Nucleus accumbens (tissue), 56 donors: ENCODE results near the gene NFE2L3.
"Not testable (repeated sequence)": the region's sequence is repeated elsewhere in the genome, so short reads cannot be mapped to it uniquely, and the experiment has no call there.

Experiments
- DNase-seq, 56 donors: peaks; one replicate each; lab custom pipeline; 2025; lab: John Stamatoyannopoulos, UW

Gene NFE2L3

GRCh38 chr7:26144184-26145080 is 7.6 kb upstream of the NFE2L3 start:
- DNase-seq = no peak

- DNase-seq = no peak
Observed at GRCh38 chr7:26145238-26145637, 6.8 kb upstream of the NFE2L3 start.

- no peak for DNase-seq
Observed at GRCh38 chr7:26147030-26147429, 5.0 kb upstream of the NFE2L3 start.

GRCh38 chr7:26147646-26148306 is 4.2 kb upstream of the NFE2L3 start:
- DNase-seq = not testable (repeated sequence)

GRCh38 chr7:26148307-26148700 is 3.7 kb upstream of the NFE2L3 start:
- DNase-seq = not testable (repeated sequence)

- DNase-seq = no peak
Observed at GRCh38 chr7:26149391-26149977, 2.5 kb upstream of the NFE2L3 start.

GRCh38 chr7:26151096-26151495 is 902 bp upstream of the NFE2L3 start:
- DNase-seq = no peak

GRCh38 chr7:26151650-26151952 is 397 bp upstream of the NFE2L3 start:
- DNase-seq = no peak

- not testable (repeated sequence) for DNase-seq
Observed at GRCh38 chr7:26152782-26153240, 813 bp downstream of the NFE2L3 start.

- no peak for DNase-seq
Observed at GRCh38 chr7:26153241-26153822, 1.3 kb downstream of the NFE2L3 start.

- DNase-seq = no peak
Observed at GRCh38 chr7:26153823-26154783, 2.1 kb downstream of the NFE2L3 start.

- no peak for DNase-seq
Observed at GRCh38 chr7:26155531-26156375, 3.8 kb downstream of the NFE2L3 start.

GRCh38 chr7:26156451-26157420 is 4.7 kb downstream of the NFE2L3 start:
- DNase-seq = no peak

GRCh38 chr7:26157520-26158105 is 5.6 kb downstream of the NFE2L3 start:
- no peak for DNase-seq

- DNase-seq = no peak
Observed at GRCh38 chr7:26159243-26159642, 7.2 kb downstream of the NFE2L3 start.

GRCh38 chr7:26160896-26161295 is 8.9 kb downstream of the NFE2L3 start:
- no peak for DNase-seq

- no peak for DNase-seq
Observed at GRCh38 chr7:26162431-26162830, 10.4 kb downstream of the NFE2L3 start.
